Lower leg skin (tissue), 3 donors: ENCODE results near the gene HSD17B7.

ENCODE experiments used
- POLR2A ChIP-seq, 2 donors: fragments of 450-650 bp; IDR thresholded peaks; one replicate each; pipeline ENCODE4 v1.6.1; 2016 to 2017; ENCODE audit warnings: antibody characterized with exemption in 2 of 2, mild to moderate bottlenecking in 1 of 2, moderate library complexity in 1 of 2
- TF ChIP-seq, protein P1 (sequence below), 3 donors: fragments of 450-650 bp; IDR thresholded peaks; one replicate each; pipeline ENCODE4 v1.5.1; 2016; ENCODE audit warnings: antibody characterized with exemption in 3 of 3, mild to moderate bottlenecking in 3 of 3, moderate library complexity in 2 of 3

DNA sequence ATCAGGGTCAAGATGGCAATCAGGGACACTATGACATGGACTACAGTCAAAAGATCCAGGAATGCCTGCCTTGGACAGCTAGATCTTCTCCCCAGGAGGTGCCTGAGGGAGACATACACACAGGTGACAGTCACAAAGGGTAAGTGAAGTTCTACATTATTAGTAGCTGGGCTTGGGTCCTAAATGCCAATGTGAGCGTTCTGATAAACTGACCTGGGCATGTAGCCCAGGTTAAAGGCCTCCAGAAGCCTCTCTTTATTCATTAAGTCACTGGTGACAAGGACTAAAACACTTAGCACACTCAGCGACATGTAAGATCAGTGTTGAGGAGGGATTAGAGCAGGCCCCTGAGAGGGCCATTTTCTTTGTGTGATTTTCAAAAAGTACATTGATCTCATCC, 48.9 kb upstream of the HSD17B7 start:
- TF ChIP-seq, protein P1, sequence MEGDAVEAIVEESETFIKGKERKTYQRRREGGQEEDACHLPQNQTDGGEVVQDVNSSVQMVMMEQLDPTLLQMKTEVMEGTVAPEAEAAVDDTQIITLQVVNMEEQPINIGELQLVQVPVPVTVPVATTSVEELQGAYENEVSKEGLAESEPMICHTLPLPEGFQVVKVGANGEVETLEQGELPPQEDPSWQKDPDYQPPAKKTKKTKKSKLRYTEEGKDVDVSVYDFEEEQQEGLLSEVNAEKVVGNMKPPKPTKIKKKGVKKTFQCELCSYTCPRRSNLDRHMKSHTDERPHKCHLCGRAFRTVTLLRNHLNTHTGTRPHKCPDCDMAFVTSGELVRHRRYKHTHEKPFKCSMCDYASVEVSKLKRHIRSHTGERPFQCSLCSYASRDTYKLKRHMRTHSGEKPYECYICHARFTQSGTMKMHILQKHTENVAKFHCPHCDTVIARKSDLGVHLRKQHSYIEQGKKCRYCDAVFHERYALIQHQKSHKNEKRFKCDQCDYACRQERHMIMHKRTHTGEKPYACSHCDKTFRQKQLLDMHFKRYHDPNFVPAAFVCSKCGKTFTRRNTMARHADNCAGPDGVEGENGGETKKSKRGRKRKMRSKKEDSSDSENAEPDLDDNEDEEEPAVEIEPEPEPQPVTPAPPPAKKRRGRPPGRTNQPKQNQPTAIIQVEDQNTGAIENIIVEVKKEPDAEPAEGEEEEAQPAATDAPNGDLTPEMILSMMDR (IDR thresholded peaks at IDR 0.05): no peak
- no peak for TF ChIP-seq POLR2A (IDR thresholded peaks at IDR 0.05)
